ENCODE measurements around the gene LETM1.

The LETM1 gene

DNA sequence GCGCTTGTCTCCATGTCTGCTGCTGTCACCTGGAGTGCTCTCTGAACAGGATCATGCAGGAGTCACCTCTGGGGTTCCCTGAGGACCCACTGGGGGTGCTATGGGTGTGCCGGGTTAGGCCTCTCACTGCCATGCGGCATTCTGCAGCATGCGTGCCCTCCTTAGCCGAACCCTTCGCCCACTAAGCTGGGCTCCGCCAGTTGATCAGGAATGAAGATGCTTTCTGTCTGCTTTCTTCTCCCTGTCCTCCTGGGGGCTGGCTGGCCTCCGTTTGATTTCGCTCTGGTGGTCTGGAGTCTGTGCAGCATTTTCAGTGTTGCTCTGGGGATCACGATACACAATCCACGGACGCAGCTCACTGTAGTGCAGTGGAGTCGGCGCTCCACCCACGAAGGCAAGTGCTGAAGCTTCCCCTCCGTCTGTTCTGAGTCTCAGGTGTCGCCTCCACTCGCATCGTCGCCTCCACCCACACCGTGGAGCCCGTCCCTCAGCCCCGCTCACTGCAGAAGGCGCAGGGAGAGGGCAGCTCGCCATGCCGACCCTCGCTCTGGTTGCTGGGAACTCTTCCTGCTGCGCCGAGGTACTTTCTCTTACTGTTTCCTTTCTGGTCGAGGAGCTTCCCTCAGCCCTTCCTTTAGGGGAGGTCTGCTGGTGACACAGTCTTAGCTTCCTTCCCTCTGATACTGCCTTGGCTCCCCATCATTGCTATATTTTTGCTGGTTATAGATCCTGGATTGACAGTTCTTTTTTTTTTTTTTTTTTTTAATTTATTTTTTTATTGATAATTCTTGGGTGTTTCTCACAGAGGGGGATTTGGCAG lies 29.2 kb downstream of the LETM1 start:
- Histone ChIP-seq H3K27ac (ENCODE audit: low read depth, low read length, severe bottlenecking) (no peak overlapping the region), H3K4me1 (ENCODE audit: control insufficient read depth, insufficient read depth, low read length, poor library complexity, severe bottlenecking) (no peaks in the 10 kb centered on the region), H3K4me3 (ENCODE audit: extremely low read depth, insufficient read depth, low read length, poor library complexity, severe bottlenecking) (no peak overlapping the region), H3K9me3 (ENCODE audit: control insufficient read depth, low read length) (no peaks in the 10 kb centered on the region), H3K36me3 (ENCODE audit: control insufficient read depth, insufficient read depth, low read length) (peaks cover 74% of the 10 kb centered on the region)
- WGBS, 2 experiments (ENCODE audit: insufficient coverage in 2 of 2): 94 to 96% methylated on average over 29 to 30 of the region's 30 CpGs

DNA sequence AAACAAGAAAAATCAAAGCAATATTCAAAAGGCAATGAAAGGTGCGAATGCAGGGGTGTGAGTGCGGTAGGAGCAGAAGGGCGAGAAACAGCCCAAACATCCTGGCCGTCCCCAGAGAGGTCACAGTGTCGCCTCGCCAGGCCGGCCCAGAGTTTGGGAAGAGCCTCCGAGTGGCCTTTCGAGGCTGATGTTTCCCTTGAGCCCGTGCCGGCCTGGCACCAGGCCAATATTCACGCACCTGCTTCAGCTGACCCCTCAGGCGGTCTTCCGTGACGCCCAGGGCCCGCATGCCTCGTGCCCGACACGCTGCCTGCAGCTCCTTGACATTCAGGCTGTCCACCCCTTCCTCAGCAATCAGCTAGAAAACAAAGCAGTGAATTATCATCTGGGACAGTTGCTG lies 30.6 kb downstream of the LETM1 start:
- Histone ChIP-seq H3K9me3 (ENCODE audit: control insufficient read depth, low read length) (no peaks in the 10 kb centered on the region), H3K4me3 (ENCODE audit: extremely low read depth, insufficient read depth, low read length, poor library complexity, severe bottlenecking) (no peak overlapping the region), H3K27ac (ENCODE audit: low read depth, low read length, severe bottlenecking) (no peak overlapping the region), H3K36me3 (ENCODE audit: control insufficient read depth, insufficient read depth, low read length) (peaks cover 67% of the 10 kb centered on the region), H3K4me1 (ENCODE audit: control insufficient read depth, insufficient read depth, low read length, poor library complexity, severe bottlenecking) (no peaks in the 10 kb centered on the region)
- WGBS, 2 experiments (ENCODE audit: insufficient coverage in 2 of 2): 94 to 95% methylated on average over 19 of the region's 19 CpGs

DNA sequence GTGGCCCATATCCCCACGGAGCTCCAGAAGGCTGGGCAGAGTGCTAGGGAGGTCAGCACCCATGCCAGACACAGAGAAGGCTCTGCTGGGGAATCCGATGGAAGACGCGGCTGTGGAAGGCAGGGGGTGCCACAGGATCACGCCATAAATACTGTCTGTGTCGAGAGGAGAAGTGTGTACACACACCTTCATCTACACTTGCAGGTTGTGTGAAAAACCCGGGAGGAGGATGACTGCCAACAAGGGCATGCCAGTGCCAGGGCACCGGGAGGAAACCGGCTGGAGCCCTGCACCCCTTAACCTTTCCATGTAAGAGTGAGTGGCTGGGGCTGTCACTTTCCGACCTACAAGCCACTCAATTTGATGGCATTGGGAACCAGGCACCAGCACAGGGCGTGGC lies 31.2 kb downstream of the LETM1 start:
- Histone ChIP-seq H3K9me3 (ENCODE audit: control insufficient read depth, low read length) (no peaks in the 10 kb centered on the region), H3K36me3 (ENCODE audit: control insufficient read depth, insufficient read depth, low read length) (peaks cover 67% of the 10 kb centered on the region), H3K4me3 (ENCODE audit: extremely low read depth, insufficient read depth, low read length, poor library complexity, severe bottlenecking) (no peak overlapping the region), H3K4me1 (ENCODE audit: control insufficient read depth, insufficient read depth, low read length, poor library complexity, severe bottlenecking) (no peaks in the 10 kb centered on the region), H3K27ac (ENCODE audit: low read depth, low read length, severe bottlenecking) (no peak overlapping the region)
- WGBS, 2 experiments (ENCODE audit: insufficient coverage in 2 of 2): 95 to 98% methylated on average over 5 to 7 of the region's 11 CpGs

DNA sequence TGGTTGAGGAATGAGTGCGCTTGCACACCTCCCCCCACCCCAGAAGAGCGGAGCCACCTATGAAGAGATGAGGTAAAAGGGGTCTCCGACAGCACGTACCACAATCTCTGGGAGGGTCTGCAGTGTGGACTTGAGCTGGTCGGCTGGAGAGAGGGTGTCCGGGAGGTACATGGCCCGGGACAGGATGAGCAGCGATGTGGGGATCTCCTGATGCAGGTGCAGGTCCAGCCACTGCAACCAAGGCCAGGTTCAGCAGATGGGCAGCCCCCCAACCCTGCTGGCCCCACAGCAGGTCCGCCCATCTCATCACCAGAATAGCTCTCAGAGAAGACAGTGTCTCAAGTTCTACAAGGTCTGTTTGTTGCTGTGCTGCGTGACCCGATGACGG lies 32.4 kb downstream of the LETM1 start:
- no peak overlapping the region for H3K27ac ChIP-seq (ENCODE audit: low read depth, low read length, severe bottlenecking)
- no peaks in the 10 kb centered on the region for H3K9me3 ChIP-seq (ENCODE audit: control insufficient read depth, low read length)
- H3K4me3 ChIP-seq (ENCODE audit: extremely low read depth, insufficient read depth, low read length, poor library complexity, severe bottlenecking): no peak overlapping the region
- H3K36me3 ChIP-seq (ENCODE audit: control insufficient read depth, insufficient read depth, low read length): peaks cover 72% of the 10 kb centered on the region
- WGBS, 2 experiments (ENCODE audit: insufficient coverage in 2 of 2): 92 to 96% methylated on average over 9 to 10 of the region's 12 CpGs
- no peaks in the 10 kb centered on the region for H3K4me1 ChIP-seq (ENCODE audit: control insufficient read depth, insufficient read depth, low read length, poor library complexity, severe bottlenecking)

GRCh38 chr4:1822568-1823544 lies 33.1 kb downstream of the LETM1 start:
- H3K9me3 ChIP-seq (ENCODE audit: control insufficient read depth, low read length): no peaks in the 10 kb centered on the region
- no peak overlapping the region for H3K27ac ChIP-seq (ENCODE audit: low read depth, low read length, severe bottlenecking)
- H3K4me3 ChIP-seq (ENCODE audit: extremely low read depth, insufficient read depth, low read length, poor library complexity, severe bottlenecking): no peak overlapping the region
- WGBS, 2 experiments (ENCODE audit: insufficient coverage in 2 of 2): 93 to 96% methylated on average over 25 to 34 of the region's 37 CpGs
- H3K36me3 ChIP-seq (ENCODE audit: control insufficient read depth, insufficient read depth, low read length): peaks cover 79% of the 10 kb centered on the region
- no peaks in the 10 kb centered on the region for H3K4me1 ChIP-seq (ENCODE audit: control insufficient read depth, insufficient read depth, low read length, poor library complexity, severe bottlenecking)

DNA sequence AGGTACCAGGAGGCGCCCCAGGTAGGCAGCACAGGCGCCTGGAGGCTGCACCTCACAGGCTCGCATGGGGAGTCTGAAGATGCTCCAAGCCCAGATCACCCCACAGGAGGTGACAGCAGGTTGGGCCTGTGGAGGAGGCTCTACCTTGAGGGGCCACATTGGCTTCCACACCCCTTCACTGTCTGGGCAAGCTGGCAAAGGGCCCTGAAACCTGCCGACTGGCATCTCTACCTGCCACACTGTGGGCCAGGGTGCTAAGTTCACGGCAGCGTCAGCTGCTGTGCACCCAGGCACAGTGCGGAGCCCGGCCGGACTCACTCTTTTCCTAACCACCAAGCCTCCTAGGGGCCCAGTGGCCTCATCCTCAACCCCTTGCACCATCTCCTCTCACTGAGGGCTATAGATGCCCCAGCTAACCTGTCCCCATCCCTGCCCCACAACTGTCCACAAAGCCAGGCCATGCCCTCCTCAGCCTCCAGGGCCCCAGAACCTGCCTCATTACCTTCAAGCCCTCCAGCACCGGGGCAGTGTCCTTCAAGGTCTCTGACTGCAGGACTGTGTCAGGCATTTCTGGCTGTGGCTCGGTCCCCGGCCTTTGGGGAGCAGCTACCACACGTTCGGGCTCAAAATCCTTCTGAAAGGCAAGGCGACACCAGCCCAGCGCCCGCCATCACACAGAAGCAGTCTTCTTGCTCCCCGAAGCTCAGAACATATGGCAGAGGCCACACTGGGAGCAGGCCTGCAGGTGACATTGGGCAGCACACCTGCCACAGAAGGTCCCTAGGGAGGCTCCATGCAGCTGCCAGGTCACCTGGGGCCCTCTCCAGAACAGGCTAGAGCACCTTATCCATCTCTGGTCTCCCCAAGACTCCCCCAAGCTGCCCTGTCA lies 34.0 kb downstream of the LETM1 start:
- no peaks in the 10 kb centered on the region for H3K9me3 ChIP-seq (ENCODE audit: control insufficient read depth, low read length)

GRCh38 chr4:1819816-1820215 lies 36.1 kb downstream of the LETM1 start:
- Histone ChIP-seq H3K4me1 (ENCODE audit: control insufficient read depth, insufficient read depth, low read length, poor library complexity, severe bottlenecking) (no peaks in the 10 kb centered on the region), H3K36me3 (ENCODE audit: control insufficient read depth, insufficient read depth, low read length) (peaks cover 88% of the 10 kb centered on the region), H3K27ac (ENCODE audit: low read depth, low read length, severe bottlenecking) (no peak overlapping the region), H3K9me3 (ENCODE audit: control insufficient read depth, low read length) (no peaks in the 10 kb centered on the region), H3K4me3 (ENCODE audit: extremely low read depth, insufficient read depth, low read length, poor library complexity, severe bottlenecking) (no peak overlapping the region)
- 94 to 96% methylated on average over 6 to 7 of the region's 7 CpGs for WGBS, 2 experiments (ENCODE audit: insufficient coverage in 2 of 2)

More for the DNA sequence above, 34.0 kb downstream of the LETM1 start:
- Histone ChIP-seq H3K36me3 (ENCODE audit: control insufficient read depth, insufficient read depth, low read length) (peaks cover 88% of the 10 kb centered on the region), H3K4me3 (ENCODE audit: extremely low read depth, insufficient read depth, low read length, poor library complexity, severe bottlenecking) (no peak overlapping the region), H3K27ac (ENCODE audit: low read depth, low read length, severe bottlenecking) (no peak overlapping the region), H3K4me1 (ENCODE audit: control insufficient read depth, insufficient read depth, low read length, poor library complexity, severe bottlenecking) (no peaks in the 10 kb centered on the region)
- 96 to 98% methylated on average over 16 to 18 of the region's 18 CpGs for WGBS, 2 experiments (ENCODE audit: insufficient coverage in 2 of 2)

DNA sequence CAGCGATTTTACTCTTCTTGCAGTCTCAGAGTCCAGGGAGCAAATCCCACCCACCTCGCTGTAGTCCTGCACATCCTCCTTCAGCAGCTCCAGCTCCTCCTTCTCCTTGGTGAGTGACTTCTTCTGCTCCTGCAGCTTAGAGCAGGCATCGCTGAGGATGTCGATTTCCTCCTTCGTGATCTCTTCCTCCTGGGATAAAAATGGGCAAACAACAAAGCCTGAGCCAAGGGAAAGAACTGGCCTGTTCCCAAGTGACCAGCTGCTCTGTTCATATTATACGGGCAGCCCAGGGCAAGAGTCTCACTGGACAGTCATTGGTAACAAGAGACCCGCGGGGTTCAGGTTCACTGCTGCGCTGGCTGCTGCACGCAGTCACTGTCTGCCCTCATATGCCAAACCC lies 36.7 kb downstream of the LETM1 start:
- H3K9me3 ChIP-seq (ENCODE audit: control insufficient read depth, low read length): no peaks in the 10 kb centered on the region
- no peaks in the 10 kb centered on the region for H3K4me1 ChIP-seq (ENCODE audit: control insufficient read depth, insufficient read depth, low read length, poor library complexity, severe bottlenecking)
- 96 to 100% methylated on average over 10 of the region's 10 CpGs for WGBS, 2 experiments (ENCODE audit: insufficient coverage in 2 of 2)
- H3K4me3 ChIP-seq (ENCODE audit: extremely low read depth, insufficient read depth, low read length, poor library complexity, severe bottlenecking): no peak overlapping the region
- no peak overlapping the region for H3K27ac ChIP-seq (ENCODE audit: low read depth, low read length, severe bottlenecking)
- H3K36me3 ChIP-seq (ENCODE audit: control insufficient read depth, insufficient read depth, low read length): peaks cover 88% of the 10 kb centered on the region

GRCh38 chr4:1815997-1816860 lies 39.7 kb downstream of the LETM1 start:
- H3K4me1 ChIP-seq (ENCODE audit: control insufficient read depth, insufficient read depth, low read length, poor library complexity, severe bottlenecking): no peaks in the 10 kb centered on the region
- H3K9me3 ChIP-seq (ENCODE audit: control insufficient read depth, low read length): no peaks in the 10 kb centered on the region
- H3K36me3 ChIP-seq (ENCODE audit: control insufficient read depth, insufficient read depth, low read length): peaks cover 72% of the 10 kb centered on the region
- H3K27ac ChIP-seq (ENCODE audit: low read depth, low read length, severe bottlenecking): no peak overlapping the region
- H3K4me3 ChIP-seq (ENCODE audit: extremely low read depth, insufficient read depth, low read length, poor library complexity, severe bottlenecking): no peak overlapping the region
- 95 to 96% methylated on average over 23 to 25 of the region's 25 CpGs for WGBS, 2 experiments (ENCODE audit: insufficient coverage in 2 of 2)

Measured in mesodermal cell (in vitro differentiated cells).